Liver (tissue), 9 donors: Measurements from ENCODE around the gene CPSF4. TPM values are rescaled to one million over a fixed set of nuclear protein-coding genes. Genes with fewer than 3 reads are reported as not detected.

ENCODE experiments used
- DNase-seq: peaks from one replicate; pipeline ENCODE4 v3.0.0-alpha.2; 2017; ENCODE audit warnings: low spot score
- H3K27ac ChIP-seq, 2 donors: one replicate each; pipeline ENCODE4 v1.7.0; 2013; ENCODE audit warnings: inconsistent platforms in 2 of 2, low read length in 2 of 2, control low read depth in 1 of 2, low read depth in 1 of 2, mild to moderate bottlenecking in 1 of 2
- H3K27me3 ChIP-seq, 4 donors: one replicate each; pipeline versions ENCODE4 v1.6.1 to v1.7.0; 2013; ENCODE audit warnings: low read length in 3 of 4, inconsistent platforms in 1 of 4, mild to moderate bottlenecking in 1 of 4, moderate library complexity in 1 of 4; ENCODE audit not compliant: control insufficient read depth in 4 of 4, insufficient read depth in 4 of 4
- H3K36me3 ChIP-seq, 4 donors: one replicate each; pipeline versions ENCODE4 v1.6.1 to v1.7.0; 2013; ENCODE audit warnings: low read length in 3 of 4, mild to moderate bottlenecking in 3 of 4, low read depth in 1 of 4, moderate library complexity in 1 of 4; ENCODE audit not compliant: control insufficient read depth in 4 of 4, insufficient read depth in 3 of 4
- H3K4me1 ChIP-seq, 4 donors: one replicate each; pipeline versions ENCODE4 v1.6.1 to v1.7.0; 2013; ENCODE audit warnings: low read length in 3 of 4, mild to moderate bottlenecking in 3 of 4, moderate library complexity in 1 of 4; ENCODE audit not compliant: control insufficient read depth in 4 of 4, insufficient read depth in 4 of 4
- H3K4me3 ChIP-seq, 3 donors: one replicate each; pipeline versions ENCODE4 v1.6.1 to v1.7.0; 2013; ENCODE audit warnings: low read length in 3 of 3, control low read depth in 1 of 3, low read depth in 1 of 3, mild to moderate bottlenecking in 1 of 3
- H3K9ac ChIP-seq, 2 donors: one replicate each; pipeline ENCODE4 v1.7.0; 2013; ENCODE audit warnings: low read length in 2 of 2, mild to moderate bottlenecking in 2 of 2, moderate library complexity in 2 of 2, control low read depth in 1 of 2, low read depth in 1 of 2
- H3K9me3 ChIP-seq, 4 donors: one replicate each; pipeline versions ENCODE4 v1.6.1 to v1.7.0; 2013; ENCODE audit warnings: low read length in 3 of 4; ENCODE audit not compliant: control insufficient read depth in 4 of 4
- CTCF ChIP-seq: fragments of 150-350 bp; IDR thresholded peaks from 2 replicates; pipeline ENCODE4 v1.5.1; 2017; ENCODE audit warnings: improper control_type of control experiment, low read depth, low read length; ENCODE audit not compliant: missing input control
- EGR1 ChIP-seq, 2 donors: IDR thresholded peaks; 2 replicates each; pipeline ENCODE4 v1.6.1; 2016 to 2018; ENCODE audit warnings: antibody characterized with exemption in 2 of 2, low read depth in 2 of 2
- FOXA1 ChIP-seq: IDR thresholded peaks from 2 replicates; pipeline ENCODE4 v1.6.1; 2016; ENCODE audit warnings: antibody characterized with exemption
- FOXA2 ChIP-seq: IDR thresholded peaks from 2 replicates; pipeline ENCODE4 v1.6.1; 2016; ENCODE audit warnings: antibody characterized with exemption
- GABPA ChIP-seq, 2 donors: IDR thresholded peaks in 1 of 2; conservative IDR thresholded peaks in 1 of 2; 2 replicates each; pipeline ENCODE4 v1.6.1; 2016; ENCODE audit warnings: antibody characterized with exemption in 2 of 2, mild to moderate bottlenecking in 1 of 2, moderate library complexity in 1 of 2
- HNF4A ChIP-seq, 2 donors: conservative IDR thresholded peaks; 2 replicates each; pipeline ENCODE4 v1.6.1; 2016; ENCODE audit warnings: antibody characterized with exemption in 2 of 2, mild to moderate bottlenecking in 2 of 2
- HNF4G ChIP-seq: IDR thresholded peaks from 2 replicates; pipeline ENCODE4 v1.6.1; 2016; ENCODE audit warnings: antibody characterized with exemption
- JUND ChIP-seq, 2 donors: IDR thresholded peaks; 2 replicates each; pipeline ENCODE4 v1.6.1; 2016; ENCODE audit warnings: antibody characterized with exemption in 2 of 2
- NR2F2 ChIP-seq: IDR thresholded peaks from 2 replicates; pipeline ENCODE4 v1.6.1; 2016; ENCODE audit warnings: antibody characterized with exemption
- RXRA ChIP-seq, 2 donors: IDR thresholded peaks; 2 replicates each; pipeline ENCODE4 v1.6.1; 2017 to 2018; ENCODE audit warnings: antibody characterized with exemption in 2 of 2, mild to moderate bottlenecking in 1 of 2
- SP1 ChIP-seq: IDR thresholded peaks from 2 replicates; pipeline ENCODE4 v1.6.1; 2018; ENCODE audit warnings: antibody characterized with exemption, mild to moderate bottlenecking
- TAF1 ChIP-seq: conservative IDR thresholded peaks from 2 replicates; pipeline ENCODE4 v1.6.1; 2016; ENCODE audit warnings: antibody characterized with exemption, mild to moderate bottlenecking
- WGBS: extraction: QIAGEN DNeasy Blood & Tissue Kit; methylation state at CpG from one replicate; pipeline ENCODE4 v1.1.7; 2013; 5-methylcytosine and 5-hydroxymethylcytosine counted together
- polyA plus RNA-seq, 2 donors: library from polyadenylated mRNA; stranded (reverse) in 1 of 2; unstranded in 1 of 2; fragments of 200-250 nt in 1 of 2; fragments of >200 nt in 1 of 2; fragmentation: Nextera tagmentation in 1 of 2; extraction: Ambion mirVana in 1 of 2; gene quantifications; one replicate each; pipeline versions ENCODE4 v1.2.1 to v1.2.3, GENCODE V29; 2013 to 2015
- total RNA-seq, 2 donors: library from RNA; depleted of rRNA; stranded (reverse); fragments of >200 nt; gene quantifications; one replicate each; pipeline ENCODE4 v1.2.3, GENCODE V29; 2014
- TF ChIP-seq, protein P1 (sequence below): IDR thresholded peaks from 2 replicates; pipeline ENCODE4 v1.6.1; 2016; ENCODE audit warnings: antibody characterized with exemption, mild to moderate bottlenecking
- TF ChIP-seq, protein P2 (sequence below): IDR thresholded peaks from 2 replicates; pipeline ENCODE4 v1.6.1; 2016; ENCODE audit warnings: antibody characterized with exemption
- TF ChIP-seq, protein P3 (sequence below): IDR thresholded peaks from 2 replicates; pipeline ENCODE4 v1.6.1; 2016; ENCODE audit warnings: antibody characterized with exemption
- donor health status: healthy.
- donor health status: healthy.
- donor health status: healthy.
- donor health status: healthy.
- donor health status: healthy.

CPSF4 gene
- total and polyA plus RNA-seq, 4 donors, result 7.1 to 15.3 (median 10.5) TPM

GRCh38 chr7:99397297-99397983 lies 41.3 kb upstream of the CPSF4 start:
- no peak for DNase-seq
- no peak overlapping the region for H3K9ac ChIP-seq
- no peaks in the 10 kb centered on the region for H3K9me3 ChIP-seq
- no peak for TF ChIP-seq HNF4G
- TF ChIP-seq JUND (IDR thresholded peaks at IDR 0.05), result no peak
- TF ChIP-seq, protein P1, sequence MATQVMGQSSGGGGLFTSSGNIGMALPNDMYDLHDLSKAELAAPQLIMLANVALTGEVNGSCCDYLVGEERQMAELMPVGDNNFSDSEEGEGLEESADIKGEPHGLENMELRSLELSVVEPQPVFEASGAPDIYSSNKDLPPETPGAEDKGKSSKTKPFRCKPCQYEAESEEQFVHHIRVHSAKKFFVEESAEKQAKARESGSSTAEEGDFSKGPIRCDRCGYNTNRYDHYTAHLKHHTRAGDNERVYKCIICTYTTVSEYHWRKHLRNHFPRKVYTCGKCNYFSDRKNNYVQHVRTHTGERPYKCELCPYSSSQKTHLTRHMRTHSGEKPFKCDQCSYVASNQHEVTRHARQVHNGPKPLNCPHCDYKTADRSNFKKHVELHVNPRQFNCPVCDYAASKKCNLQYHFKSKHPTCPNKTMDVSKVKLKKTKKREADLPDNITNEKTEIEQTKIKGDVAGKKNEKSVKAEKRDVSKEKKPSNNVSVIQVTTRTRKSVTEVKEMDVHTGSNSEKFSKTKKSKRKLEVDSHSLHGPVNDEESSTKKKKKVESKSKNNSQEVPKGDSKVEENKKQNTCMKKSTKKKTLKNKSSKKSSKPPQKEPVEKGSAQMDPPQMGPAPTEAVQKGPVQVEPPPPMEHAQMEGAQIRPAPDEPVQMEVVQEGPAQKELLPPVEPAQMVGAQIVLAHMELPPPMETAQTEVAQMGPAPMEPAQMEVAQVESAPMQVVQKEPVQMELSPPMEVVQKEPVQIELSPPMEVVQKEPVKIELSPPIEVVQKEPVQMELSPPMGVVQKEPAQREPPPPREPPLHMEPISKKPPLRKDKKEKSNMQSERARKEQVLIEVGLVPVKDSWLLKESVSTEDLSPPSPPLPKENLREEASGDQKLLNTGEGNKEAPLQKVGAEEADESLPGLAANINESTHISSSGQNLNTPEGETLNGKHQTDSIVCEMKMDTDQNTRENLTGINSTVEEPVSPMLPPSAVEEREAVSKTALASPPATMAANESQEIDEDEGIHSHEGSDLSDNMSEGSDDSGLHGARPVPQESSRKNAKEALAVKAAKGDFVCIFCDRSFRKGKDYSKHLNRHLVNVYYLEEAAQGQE, result no peak
- TF ChIP-seq TAF1, result no peak
- TF ChIP-seq FOXA1, result no peak
- TF ChIP-seq CTCF, result no peak
- TF ChIP-seq HNF4A (conservative IDR thresholded peaks at IDR 0.05), result no peak
- TF ChIP-seq, protein P2, sequence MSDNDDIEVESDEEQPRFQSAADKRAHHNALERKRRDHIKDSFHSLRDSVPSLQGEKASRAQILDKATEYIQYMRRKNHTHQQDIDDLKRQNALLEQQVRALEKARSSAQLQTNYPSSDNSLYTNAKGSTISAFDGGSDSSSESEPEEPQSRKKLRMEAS, result no peak
- TF ChIP-seq NR2F2, result no peak
- TF ChIP-seq GABPA (IDR thresholded peaks at IDR 0.05 in 1 of 2, conservative IDR thresholded peaks at IDR 0.05 in 1 of 2), result no peak
- no peak for TF ChIP-seq EGR1 (IDR thresholded peaks at IDR 0.05; ENCODE audit: low read depth in 2 of 2)
- TF ChIP-seq, protein P3, sequence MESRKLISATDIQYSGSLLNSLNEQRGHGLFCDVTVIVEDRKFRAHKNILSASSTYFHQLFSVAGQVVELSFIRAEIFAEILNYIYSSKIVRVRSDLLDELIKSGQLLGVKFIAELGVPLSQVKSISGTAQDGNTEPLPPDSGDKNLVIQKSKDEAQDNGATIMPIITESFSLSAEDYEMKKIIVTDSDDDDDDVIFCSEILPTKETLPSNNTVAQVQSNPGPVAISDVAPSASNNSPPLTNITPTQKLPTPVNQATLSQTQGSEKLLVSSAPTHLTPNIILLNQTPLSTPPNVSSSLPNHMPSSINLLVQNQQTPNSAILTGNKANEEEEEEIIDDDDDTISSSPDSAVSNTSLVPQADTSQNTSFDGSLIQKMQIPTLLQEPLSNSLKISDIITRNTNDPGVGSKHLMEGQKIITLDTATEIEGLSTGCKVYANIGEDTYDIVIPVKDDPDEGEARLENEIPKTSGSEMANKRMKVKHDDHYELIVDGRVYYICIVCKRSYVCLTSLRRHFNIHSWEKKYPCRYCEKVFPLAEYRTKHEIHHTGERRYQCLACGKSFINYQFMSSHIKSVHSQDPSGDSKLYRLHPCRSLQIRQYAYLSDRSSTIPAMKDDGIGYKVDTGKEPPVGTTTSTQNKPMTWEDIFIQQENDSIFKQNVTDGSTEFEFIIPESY, result no peak
- peaks cover 7 to 57% (median 23%) of the 10 kb centered on the region in 4 donors for H3K36me3 ChIP-seq
- peaks cover 6 to 24% (median 18%) of the 10 kb centered on the region in 4 donors for H3K4me1 ChIP-seq
- no peak overlapping the region for H3K27ac ChIP-seq
- H3K4me3 ChIP-seq, result no peak overlapping the region
- WGBS, result 91% methylated on average over 18 of the region's 18 CpGs
- no peaks in the 10 kb centered on the region for H3K27me3 ChIP-seq

- Histone ChIP-seq H3K27me3 (no peaks in the 10 kb centered on the region), H3K4me1 (peaks cover 0 to 9% (median 8%) of the 10 kb centered on the region in 4 donors), H3K27ac (no peak overlapping the region), H3K9ac (no peak overlapping the region), H3K9me3 (no peaks in the 10 kb centered on the region), H3K4me3 (no peak overlapping the region), H3K36me3 (peaks cover 11 to 69% (median 25%) of the 10 kb centered on the region in 4 donors)
- WGBS, result 88% methylated on average over 5 of the region's 5 CpGs
- no peak for DNase-seq
- no peak for TF ChIP-seq FOXA2
- TF ChIP-seq, protein P1, result no peak
- TF ChIP-seq SP1, result no peak
- TF ChIP-seq NR2F2, result no peak
- no peak for TF ChIP-seq RXRA (IDR thresholded peaks at IDR 0.05)
- no peak for TF ChIP-seq GABPA (IDR thresholded peaks at IDR 0.05 in 1 of 2, conservative IDR thresholded peaks at IDR 0.05 in 1 of 2)
- TF ChIP-seq, protein P2, result no peak
- no peak for TF ChIP-seq HNF4G
These were observed 39.8 kb upstream of the CPSF4 start for GRCh38 chr7:99398891-99399445.
